ENCODE measurements around the gene OR7G1.

The OR7G1 gene

GRCh38 chr19:9115307-9115813, at the start of gene OR7G1:
Gene OR7G1, minus strand, starts transcription at chr19:9115763. Its CDS starts 0 bp downstream, at chr19:9115763.
- TF ChIP-seq CTCF (conservative IDR thresholded peaks at IDR 0.05) = no peak
- H3K27ac ChIP-seq = no peak within 1 kb of the TSS

- H3K27ac ChIP-seq = no peak overlapping the region
- TF ChIP-seq CTCF (conservative IDR thresholded peaks at IDR 0.05) = no peak
Measured at GRCh38 chr19:9165261-9165660, 49.7 kb upstream of the OR7G1 start.

- TF ChIP-seq CTCF (conservative IDR thresholded peaks at IDR 0.05) = no peak
- H3K27ac ChIP-seq = no peak overlapping the region
Measured at GRCh38 chr19:9161427-9161826, 45.9 kb upstream of the OR7G1 start.

GRCh38 chr19:9159891-9160290, 44.3 kb upstream of the OR7G1 start:
- TF ChIP-seq CTCF (conservative IDR thresholded peaks at IDR 0.05) = no peak
- H3K27ac ChIP-seq = no peak overlapping the region

- TF ChIP-seq CTCF (conservative IDR thresholded peaks at IDR 0.05) = no peak
Measured at GRCh38 chr19:9156304-9156703, 40.7 kb upstream of the OR7G1 start.

DNA sequence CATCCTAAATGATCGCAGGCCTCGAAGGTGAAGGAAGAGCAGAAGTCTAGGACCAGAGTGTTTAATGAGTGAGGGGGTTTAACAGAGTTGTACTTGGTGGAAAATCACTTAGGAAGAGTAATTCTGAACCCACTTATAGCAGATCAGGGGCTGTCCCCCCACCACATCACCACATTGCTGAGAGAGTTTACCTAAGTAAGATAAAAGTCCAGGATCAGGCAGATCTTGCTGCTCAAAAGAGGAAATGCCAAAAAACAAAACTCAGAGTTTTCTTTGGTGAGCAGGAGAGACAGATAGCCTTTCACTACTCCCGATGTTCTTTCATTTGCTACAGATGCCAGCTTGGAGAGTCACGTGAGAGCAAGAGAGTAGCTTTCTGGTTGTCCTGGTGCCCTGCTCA, 40.0 kb upstream of the OR7G1 start:
- H3K27ac ChIP-seq = no peak overlapping the region
- TF ChIP-seq CTCF (conservative IDR thresholded peaks at IDR 0.05) = no peak

More at GRCh38 chr19:9156304-9156703, 40.7 kb upstream of the OR7G1 start:
- no peak overlapping the region for H3K27ac ChIP-seq

DNA sequence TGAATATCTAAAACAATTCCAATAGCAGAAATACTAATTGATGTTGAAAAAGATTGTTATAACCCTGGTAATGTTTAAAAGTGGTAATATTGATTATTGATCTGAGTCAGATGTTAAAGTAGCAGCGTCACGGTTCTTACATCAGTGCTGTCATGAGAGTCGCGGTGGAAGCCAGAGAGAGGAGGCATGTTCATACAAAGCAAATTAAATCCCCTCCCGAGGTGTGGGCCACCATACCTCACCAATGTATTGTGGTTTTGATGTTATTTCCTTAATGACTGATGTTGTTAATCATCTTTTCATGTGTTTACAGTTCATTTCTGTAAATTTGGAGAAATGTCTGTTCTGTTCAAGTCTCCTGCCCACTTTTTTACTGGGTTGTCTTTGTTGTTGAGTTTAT, 35.8 kb upstream of the OR7G1 start:
- TF ChIP-seq CTCF (conservative IDR thresholded peaks at IDR 0.05) = no peak
- no peak overlapping the region for H3K27ac ChIP-seq
